CD4-positive, alpha-beta T cell treated with Interleukin-4 for 4 hours (primary cell): ENCODE results near the gene LIPI.
"Not testable (repeated sequence)": the region's sequence is repeated elsewhere in the genome, so short reads cannot be mapped to it uniquely, and the experiment has no call there.

Experiments used
- DNase-seq: peaks from one replicate; pipeline ENCODE4 v3.0.0-alpha.2; 2020

LIPI gene

DNA sequence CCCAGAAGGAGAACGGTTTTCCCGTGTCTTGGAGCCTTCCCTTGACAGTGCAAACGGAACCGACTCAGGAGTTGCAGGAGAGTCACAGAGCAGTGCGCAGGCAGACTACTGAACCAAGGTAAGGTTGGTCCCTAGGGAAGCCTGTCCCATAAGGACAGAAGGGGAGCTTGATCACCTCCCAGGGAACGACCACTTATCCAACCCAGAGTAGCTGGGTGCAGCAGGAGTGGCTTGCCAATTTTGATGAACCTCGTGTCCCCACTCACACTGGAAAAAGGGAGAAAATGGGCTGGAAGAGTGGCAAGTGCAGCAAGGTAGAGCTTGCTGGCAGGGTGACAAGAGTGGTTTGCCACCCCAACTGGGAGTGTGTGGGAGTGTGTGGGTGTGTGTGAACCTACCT, 95.1 kb downstream of the LIPI start:
- DNase-seq = no peak

DNA sequence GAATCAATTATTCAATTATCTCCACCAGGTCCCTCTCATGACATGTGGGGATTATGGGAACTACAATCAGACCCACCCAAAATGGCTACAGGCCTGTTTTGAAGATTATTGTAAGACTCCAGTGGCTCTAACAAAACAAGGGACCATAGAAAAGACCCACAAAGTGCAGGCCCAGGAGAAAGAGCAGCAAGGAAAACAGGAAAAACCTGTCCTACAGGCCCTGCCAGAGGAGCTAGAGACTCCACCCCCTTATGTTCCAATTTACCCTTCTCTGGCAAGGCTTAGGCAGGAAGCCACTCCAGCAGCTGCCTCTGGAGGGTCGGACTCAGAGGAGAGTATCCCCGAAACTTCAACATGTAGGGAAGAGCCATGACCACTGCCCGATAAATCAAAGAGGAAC, 96.5 kb downstream of the LIPI start:
- DNase-seq = no peak

DNA sequence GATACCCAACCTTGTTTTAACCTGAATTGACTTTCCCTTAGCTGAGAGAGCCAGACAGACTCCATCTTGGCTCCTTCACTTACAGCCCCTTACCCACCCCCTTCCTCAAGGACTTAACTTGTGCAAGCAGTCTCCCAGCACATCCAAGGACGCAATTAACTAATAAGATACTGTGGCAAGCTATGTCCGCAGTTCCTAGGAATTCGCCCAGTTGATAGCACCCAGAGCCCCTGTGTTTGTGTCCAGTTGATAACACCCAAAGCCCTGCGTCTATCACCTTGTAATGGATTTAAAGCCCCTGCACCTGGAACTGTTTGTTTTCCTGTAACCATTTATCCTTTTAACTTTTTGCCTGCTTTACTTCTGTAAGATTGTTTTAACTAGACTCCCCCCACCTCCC, 106.2 kb downstream of the LIPI start:
- DNase-seq = not testable (repeated sequence)

DNA sequence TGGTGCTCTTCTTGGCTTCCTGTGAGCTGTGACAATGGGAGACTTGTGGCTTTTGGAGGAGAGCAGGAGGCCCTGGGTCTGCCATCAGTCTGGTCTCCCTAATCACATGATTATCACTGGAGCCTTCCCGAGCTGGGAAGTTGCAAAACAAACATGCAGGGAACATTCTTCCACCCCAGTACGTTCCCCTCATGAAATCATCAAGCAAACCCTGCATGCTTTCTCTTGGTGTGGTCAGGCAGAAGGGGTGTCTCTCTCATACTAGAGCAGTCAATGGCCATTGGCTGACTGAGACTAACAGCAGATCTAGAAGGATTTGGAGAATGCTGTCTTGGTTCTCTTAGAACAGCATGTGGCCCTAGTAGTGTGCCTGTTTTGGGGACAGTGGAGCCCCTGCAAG, 111.2 kb downstream of the LIPI start:
- no peak for DNase-seq

DNA sequence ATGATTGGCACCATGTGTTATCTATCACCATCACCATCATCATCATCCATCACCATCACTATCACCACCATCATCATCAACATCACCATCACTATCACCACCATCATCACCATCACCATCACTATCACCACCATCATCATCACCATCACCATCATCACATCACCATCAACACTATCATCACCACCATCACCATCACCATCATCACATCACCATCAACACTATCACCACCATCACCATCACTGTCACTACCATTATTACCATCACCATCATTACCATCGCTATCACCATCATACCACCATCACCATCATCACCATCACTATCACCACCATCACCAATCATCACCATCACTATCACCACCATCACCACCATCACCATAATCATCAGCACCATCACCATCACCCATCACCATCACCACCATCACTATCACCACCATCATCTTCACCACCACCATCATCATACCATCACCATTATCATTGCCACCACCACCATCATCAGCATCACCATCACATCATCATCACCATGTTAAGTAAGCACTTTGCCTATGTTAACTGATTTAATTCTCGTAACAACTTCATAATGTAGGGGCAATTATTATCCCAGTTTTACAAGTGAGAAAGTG, 112.8 kb downstream of the LIPI start:
- DNase-seq = no peak

DNA sequence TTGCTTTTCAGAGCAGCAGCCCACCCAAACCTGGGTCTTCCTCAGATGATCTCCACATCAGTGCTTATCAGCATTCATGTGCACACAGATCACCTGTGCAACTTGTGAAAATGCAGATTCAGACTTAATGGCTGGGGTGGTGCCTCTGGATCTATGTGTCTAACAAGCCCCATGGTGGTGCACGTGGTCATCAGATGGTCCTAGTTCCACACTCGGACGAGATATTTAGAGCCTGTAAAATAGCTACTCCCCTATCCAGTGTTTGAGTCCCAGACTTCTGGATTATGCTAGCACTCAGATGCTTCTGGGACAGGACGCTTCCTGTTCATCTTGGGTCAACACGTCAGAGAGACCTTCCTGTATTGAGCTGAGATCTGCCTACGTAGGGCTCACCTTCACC, 114.2 kb downstream of the LIPI start:
- DNase-seq = no peak

DNA sequence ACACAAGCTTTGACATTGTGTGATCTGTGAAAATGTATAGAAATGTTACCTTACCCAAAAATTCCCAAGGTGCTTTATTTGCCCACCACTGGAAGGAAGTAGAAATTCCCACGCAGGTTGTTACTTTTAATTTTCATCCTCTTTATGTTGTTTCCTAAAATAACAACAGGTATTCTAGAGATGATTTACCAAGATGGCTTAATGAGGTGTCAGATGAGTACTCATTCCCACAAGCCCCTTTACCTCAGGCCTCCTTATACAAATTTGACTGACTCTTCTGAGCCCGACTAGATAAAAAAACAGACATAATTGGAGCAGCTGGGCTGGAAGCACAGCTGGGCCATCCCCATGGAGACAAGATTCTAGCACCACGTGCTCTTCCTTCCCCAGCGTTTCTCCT, 114.6 kb downstream of the LIPI start:
- no peak for DNase-seq

DNA sequence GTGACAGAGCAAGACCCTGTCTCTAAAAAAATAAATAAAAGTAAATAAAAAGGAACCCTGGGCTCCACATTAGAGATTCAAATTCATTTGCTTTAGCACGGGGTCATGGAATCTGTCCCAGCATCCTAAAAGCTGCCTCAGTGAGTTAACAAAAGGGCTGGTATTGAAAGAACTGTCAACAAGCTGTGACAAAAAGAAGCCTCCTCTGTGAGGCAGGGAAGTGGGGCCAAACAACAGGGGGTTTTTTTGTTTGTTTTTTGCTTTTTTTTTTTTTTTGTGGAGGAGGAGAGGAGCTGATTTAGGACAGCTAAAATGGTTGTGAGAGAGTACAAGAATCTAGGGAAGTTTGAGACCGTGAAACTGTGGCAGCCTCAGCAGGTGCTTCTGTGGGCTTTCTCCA, 115.7 kb downstream of the LIPI start:
- DNase-seq = no peak

DNA sequence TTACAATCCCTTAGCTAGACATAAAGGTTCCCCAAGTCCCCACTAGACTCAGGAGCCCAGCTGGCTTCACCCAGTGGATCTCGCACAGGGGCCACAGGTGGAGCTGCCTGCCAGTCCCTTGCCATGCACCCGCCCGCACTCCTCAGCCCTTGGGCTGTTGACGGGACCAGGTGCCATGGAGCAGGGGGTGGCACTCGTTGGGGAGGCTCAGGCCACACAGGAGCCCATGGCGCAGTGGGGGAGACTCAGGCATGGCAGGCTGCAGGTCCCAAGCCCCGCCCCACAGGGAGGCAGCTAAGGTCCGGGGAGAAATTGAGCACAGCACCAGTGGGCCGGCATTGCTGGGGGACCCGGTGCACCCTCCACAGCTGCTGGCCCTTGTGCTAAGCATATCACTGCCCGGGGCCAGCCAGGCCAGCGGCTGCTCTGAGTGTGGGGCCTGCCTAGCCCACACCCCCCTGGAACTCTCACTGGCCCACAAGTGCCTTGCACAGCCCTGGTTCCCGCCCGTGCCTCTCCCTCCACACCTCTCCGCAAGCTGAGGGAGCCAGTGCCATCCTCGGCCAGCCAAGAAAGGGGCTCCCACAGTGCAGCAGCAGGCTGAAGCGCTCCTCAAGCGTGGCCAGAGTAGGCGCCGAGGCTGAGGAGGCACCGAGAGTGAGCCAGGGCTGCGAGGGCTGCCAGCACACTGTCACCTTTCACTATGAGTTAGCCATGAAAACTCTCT, 117.8 kb downstream of the LIPI start:
- DNase-seq = no peak

DNA sequence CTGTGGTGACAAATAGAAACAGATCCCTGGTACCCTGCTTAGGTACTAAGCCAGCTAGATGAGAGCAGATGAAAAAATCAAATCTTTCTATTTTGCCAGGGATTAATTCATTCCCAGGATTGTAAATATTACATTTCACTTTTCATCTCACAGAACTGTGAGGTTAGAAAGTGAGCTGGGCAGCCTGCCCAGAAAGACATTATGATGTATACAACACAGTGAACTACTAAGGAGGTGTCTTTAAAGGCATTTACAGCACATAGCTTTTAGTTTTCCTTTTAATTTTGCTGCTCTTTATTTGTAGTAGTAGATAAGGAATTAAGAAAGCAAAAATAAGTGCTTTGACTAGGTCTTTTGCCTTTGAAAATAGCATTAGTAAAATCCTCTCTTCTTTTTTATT, 120.6 kb downstream of the LIPI start:
- not testable (repeated sequence) for DNase-seq

DNA sequence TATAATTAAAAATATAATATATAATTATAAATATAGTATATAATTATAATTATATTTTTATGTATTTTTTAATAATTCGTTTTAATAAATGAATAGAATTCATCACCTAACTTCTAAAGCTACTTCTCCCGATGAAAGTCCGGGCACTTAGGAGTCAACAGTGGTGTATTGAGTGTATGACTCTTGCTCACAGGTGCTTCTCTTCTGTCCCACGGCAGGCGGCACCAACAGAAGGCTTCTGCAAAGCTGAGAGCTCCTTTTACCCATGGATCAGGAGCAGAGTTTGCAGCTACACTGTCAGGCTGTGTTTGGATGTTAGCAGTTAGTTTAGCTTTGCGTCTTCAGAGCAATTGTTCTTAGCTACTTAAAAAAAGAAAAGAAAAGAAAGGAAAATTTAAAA, 122.4 kb downstream of the LIPI start:
- DNase-seq = no peak

DNA sequence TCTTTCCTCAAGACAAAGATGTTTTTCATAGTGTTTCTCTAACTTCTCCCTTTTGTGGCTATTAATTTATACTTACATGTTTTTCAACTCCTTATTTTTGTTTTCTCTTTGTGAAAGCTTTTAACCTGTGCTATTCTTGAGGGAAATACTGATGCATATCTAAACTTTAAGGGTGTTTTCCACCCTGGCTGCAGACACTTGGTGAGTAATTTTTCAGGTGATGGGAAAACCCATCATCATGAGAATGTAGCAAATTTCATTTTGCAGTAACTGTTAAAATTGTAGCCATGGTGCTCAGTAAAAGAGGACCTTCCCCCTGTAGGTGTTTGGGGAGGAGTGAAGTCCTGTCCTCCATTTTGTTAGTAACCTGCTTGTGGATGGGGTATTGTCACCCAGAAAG, 124.2 kb downstream of the LIPI start:
- no peak for DNase-seq

DNA sequence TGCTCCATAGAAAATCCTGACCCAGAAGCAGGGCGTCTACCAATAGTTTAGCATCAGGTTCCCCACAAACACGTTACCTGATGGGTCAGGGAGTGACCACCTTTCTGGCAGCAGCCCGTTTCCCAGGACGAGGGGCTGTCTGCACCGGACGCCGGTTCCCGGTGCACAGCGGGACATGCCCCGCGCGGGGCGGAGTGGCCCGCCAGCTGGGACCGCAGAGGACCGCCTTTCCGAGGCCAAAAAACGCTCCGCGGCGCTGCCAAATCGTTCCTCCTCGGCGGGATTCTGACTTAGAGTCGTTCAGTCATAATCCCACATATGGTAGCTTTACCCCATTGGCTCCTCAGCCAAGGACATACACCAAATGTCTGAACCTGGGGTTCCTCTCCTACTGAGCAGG, 126.1 kb downstream of the LIPI start:
- no peak for DNase-seq

DNA sequence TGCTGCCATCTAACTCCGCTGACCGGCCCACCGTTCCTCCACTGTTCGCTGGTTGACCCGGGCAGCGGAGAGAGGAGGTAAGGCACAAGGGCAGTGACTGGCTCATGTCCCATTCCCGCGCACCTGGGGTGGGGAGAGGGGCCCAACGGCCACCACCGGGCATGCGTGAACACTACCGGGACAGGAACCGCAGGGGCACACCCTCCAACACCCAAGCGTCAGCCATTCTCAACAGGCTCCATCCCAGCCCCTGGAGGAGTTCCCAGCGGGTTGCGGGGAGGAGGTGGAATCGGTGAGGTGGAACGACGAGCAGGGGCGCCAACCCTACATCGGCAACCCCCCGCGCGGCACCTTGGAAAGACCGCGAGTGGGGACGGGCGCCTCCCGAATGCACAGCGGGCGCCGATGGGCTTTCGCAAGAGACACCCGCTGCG, 126.7 kb downstream of the LIPI start:
- DNase-seq = no peak

DNA sequence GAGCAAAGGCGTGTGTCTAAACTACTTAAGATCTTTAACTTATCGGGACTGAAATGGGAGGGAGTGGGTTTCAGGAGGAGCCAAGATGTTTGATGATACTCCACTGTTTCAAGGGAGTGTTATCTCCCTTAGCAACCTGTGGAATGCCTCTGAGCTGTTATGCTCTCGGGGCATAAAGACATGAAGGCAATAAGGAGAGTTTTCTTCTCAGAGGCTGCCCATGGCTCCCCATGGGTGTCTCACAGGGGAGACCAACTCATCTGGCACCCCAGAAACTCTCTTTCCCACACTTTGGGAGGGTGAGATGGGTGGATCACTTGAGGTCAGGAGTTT, 130.0 kb downstream of the LIPI start:
- DNase-seq = no peak

DNA sequence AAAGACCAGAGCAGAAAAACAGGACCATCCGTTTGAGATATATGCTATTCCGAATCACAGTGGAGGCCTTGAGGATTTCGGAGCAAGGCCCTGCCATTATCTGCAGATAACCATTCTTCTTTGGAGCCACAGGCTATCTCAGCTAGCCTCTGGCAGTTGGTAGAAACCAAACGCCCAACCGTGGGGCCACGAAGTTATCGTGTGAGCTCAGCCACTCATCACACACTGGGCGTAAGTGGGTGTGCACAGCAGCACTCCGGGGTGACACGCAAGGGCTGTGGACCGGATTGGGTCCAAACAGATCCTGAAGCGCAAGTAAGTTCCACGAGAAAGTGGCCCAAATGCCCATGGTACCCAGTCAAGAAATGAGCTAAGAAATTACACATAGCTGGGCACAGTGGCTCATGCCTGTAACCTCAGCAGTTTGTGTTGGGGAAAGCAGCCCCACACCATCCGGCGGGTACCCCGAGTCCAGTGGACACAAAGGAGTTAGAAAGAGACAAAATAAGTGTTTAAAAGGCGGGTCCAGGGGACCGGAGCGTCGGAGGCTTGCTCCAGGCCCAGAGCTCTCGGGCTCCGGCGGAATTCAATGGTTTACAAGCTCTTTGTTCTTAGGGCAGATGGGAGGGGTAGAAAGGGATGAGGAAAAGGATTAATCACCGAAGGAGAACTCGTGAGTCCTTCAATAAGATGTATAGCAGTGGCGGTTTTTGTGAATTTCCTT, 130.6 kb downstream of the LIPI start:
- no peak for DNase-seq

DNA sequence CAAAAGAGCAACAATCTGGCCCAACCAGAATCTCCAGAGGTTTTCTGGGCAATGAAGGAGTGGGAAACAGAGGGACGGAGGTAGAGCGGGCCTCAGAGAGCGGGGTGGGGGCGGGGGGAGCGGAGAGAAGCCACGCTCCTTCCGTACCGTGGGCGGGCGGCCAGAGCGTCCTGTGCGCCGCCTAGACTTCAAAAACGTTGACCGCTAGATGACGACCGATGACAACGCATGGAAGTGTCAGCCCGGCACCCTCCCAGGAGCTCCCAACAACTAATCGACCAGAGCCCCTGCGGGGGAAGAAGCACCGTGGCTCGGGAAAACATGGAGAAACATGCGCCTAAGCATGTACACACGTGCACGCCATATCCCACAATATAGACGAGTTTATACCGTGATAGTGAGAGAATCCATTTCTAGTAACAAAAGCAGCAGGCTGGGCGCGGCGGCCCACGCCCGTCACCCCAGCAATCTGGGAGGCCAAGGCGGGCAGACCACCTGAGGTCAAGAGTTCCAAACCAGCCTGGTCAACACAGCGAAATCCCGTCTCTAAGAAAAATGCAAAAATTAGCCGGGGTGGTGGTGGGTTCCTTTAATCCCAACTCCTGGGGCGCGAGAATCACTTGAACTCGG, 131.9 kb downstream of the LIPI start:
- DNase-seq = no peak

DNA sequence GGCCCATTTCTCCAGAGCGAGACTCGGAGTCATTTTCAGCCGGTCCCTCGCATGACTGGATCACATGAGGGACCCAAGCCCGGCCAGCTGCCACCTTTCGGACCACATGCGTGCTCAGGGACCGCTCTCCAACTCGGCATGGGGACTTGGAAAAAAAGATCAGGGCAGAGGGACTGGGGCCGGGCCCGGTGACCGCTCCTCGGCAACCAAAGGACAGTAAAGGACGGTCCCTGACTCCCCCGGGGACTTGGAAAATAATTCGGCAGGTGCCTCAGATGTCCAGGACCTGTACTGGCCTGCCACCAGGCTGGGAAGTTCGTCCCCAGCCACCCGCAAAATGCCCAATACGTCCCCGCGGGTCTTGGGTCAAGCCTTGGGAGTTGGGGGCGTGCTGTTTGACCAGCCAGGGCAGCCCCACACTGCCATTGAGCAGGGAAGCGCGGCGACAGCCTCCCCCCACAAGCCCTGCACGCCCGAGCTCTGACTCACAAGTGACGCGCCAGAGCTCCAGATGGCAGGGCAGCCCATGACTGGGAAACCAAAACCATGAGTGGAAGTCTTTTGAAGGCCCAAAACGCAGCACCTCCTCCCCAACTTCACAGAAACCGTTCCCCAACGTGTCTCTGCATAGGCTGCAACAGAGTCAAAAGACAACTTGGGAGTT, 134.5 kb downstream of the LIPI start:
- DNase-seq = no peak

DNA sequence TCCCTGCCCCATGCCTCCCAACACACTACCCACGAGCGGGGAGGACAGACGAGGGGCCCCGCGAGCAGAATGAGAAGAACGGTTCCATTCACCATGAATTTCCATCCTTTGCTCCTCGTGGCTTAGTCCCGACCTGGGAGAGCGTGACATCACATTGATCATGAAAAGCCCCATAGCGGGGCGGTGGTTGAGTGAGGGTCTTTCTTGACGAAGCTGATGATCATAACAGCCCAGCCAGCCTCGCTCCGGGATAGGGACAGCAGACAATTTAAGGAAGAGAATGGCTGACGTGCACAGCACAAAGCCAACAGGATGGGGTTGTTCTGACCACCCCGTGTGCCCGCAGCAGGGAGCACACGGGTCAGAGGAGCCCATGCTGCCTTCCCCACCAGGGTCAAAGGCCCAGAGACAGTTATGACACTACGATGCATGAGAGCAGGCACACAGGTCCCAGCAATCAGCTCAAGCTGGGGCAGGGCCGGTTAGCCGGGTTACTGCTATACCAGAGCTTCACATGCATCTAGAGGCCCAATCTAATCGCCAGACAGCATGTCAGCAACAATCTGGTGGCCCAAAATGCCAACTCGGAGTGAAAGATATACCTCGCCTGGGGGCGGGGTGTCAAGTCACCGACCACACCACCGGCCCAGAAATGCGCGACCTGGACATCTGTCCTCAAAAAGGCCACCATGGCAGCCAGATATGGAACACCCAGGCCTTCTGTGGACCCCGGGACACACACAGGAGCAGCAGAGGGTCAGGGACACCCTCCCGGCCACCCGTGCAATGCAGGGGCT, 135.2 kb downstream of the LIPI start:
- no peak for DNase-seq

DNA sequence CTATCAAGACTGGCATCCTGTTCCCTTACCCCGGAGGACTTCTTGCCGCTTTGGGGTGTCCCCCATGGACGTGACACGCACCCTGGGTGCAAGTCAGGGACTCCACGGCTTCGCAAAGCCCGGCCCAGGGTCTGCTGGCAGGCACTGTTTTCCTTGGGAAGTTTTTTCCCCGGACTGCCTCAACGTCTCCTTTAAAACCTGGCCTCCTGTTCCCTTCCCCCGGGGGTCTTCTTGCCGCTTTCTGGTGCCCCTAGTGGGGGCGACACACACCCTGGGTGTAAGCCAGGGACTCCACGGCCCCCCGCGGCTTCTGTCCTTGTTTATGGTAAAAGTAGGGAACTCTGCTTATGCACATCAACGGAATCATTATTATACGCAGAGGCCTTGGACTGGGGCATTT, 136.6 kb downstream of the LIPI start:
- no peak for DNase-seq

DNA sequence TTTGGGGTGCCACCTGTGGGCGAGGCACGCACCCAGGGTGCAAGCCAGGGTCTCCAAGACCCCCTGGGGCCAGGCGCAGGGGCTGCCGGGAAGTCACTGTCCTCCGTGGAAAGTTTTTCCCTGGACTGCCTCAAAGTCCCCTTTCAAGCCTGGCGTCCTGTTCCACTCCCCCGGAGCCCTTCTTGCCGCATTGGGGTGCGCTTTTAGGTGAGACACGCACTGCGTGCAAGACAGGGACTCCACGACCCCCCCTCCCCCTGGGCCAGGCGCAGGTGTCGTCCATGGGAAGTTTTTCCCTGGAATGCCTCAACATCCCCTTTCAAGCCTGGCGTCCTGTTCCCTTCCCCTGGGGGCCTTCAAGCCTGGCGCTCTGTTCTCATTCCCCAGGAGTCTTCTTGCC, 137.1 kb downstream of the LIPI start:
- no peak for DNase-seq

DNA sequence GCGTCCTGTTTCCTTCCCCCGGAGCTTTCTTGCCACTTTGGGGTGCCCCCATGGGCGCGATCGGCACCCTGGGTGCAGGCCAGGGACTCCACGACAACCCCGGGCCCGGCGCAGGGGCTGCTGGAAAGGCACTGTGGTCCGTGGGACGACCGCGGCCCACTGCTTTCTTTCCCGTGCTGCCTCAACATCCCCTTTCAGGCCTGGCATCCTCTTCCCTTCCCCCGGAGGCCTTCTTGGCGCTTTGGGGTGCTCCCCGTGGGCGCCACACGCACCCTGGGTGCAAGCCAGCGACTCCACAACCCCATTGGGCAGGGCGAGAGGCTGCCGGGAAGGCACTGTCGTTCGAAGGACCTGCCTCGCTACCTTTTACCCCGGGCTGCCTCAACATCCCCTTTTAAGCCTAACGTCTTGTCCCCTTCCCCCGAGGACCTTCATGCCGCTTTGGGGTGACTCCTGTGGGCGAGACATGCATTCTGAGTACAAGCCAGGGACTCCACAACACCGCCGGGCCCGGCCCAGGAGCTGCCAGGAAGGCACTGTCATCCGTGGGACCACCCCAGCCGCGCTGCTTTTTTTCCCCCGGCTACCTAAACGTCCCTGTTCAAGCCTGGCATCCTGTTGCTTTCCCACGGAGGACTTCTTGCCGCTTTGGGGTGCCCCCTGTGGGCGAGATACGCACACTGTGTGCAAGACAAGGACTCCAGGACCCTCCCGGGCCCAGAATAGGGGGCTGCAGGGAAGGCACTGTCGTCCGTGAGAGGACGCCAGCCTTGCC, 137.8 kb downstream of the LIPI start:
- DNase-seq = no peak
